ENCODE data around the gene SLC11A2.

DNA sequence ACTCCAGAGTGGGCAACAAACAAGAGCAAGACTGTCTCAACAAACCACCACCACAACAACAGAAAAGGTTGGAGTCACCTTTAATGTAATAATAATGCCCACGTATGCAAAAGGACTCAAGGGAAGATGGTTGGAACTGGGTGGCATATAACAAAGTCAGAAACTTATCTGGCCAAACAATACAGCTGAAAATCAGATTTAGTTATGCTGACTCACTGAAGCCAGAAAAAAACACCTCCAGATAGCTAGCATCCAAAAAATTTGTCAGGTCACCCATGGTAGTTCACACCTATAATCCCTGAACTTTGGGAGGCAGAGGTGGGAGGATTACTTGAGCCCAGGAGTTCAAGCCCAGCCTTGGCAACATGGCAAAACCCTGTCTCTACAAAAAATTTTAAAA is 24.4 kb downstream of the SLC11A2 start:
- TF ChIP-seq, protein P1, sequence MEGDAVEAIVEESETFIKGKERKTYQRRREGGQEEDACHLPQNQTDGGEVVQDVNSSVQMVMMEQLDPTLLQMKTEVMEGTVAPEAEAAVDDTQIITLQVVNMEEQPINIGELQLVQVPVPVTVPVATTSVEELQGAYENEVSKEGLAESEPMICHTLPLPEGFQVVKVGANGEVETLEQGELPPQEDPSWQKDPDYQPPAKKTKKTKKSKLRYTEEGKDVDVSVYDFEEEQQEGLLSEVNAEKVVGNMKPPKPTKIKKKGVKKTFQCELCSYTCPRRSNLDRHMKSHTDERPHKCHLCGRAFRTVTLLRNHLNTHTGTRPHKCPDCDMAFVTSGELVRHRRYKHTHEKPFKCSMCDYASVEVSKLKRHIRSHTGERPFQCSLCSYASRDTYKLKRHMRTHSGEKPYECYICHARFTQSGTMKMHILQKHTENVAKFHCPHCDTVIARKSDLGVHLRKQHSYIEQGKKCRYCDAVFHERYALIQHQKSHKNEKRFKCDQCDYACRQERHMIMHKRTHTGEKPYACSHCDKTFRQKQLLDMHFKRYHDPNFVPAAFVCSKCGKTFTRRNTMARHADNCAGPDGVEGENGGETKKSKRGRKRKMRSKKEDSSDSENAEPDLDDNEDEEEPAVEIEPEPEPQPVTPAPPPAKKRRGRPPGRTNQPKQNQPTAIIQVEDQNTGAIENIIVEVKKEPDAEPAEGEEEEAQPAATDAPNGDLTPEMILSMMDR (IDR thresholded peaks at IDR 0.05; ENCODE audit: poor library complexity) = no peak
- no peak for TF ChIP-seq EZH2 (IDR thresholded peaks at IDR 0.05; ENCODE audit: borderline replicate concordance)
